ENCODE data around the gene OTUD5.
A peak's percentile ranks its signal among the peaks of the same experiment; 100 is the strongest.

Gene OTUD5

DNA sequence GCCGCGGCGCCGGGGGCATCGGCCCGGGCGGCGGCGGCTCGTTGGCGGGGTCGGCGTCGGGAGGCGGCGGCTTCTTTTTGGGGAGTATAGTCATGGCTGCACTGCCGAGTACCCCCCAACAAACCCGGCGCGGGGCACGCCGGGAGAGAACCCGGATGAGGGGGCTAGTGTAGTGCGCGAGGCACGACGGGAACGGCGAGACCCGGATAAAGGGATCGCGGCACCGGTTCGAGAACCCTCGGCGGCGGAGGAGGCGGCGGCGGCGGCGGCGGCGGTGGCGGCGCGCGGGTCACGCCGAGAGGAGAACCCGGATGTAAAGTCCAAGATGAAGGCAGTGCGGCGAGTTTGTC, at the start of gene OTUD5:
Gene OTUD5 (minus strand): TSS at position 131 of the 350 bp plus-strand sequence. CDS start 37 bp downstream, at position 94.
- CTCF ChIA-PET: interaction anchor here (1.3 kb wide), 1 partner anchor 19 kb away, joined by 4 read pairs; no protein-coding TSS in a partner anchor
- DNase-seq (ENCODE audit: extremely low spot score): peak; percentile 76
- POLR2A ChIA-PET: interaction anchor here (1.4 kb wide), 1 partner anchor 45 kb away, joined by 3 read pairs; the partner anchor contains the start of gene GRIPAP1
- TF ChIP-seq, protein P1, sequence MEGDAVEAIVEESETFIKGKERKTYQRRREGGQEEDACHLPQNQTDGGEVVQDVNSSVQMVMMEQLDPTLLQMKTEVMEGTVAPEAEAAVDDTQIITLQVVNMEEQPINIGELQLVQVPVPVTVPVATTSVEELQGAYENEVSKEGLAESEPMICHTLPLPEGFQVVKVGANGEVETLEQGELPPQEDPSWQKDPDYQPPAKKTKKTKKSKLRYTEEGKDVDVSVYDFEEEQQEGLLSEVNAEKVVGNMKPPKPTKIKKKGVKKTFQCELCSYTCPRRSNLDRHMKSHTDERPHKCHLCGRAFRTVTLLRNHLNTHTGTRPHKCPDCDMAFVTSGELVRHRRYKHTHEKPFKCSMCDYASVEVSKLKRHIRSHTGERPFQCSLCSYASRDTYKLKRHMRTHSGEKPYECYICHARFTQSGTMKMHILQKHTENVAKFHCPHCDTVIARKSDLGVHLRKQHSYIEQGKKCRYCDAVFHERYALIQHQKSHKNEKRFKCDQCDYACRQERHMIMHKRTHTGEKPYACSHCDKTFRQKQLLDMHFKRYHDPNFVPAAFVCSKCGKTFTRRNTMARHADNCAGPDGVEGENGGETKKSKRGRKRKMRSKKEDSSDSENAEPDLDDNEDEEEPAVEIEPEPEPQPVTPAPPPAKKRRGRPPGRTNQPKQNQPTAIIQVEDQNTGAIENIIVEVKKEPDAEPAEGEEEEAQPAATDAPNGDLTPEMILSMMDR (IDR thresholded peaks at IDR 0.05; ENCODE audit: control extremely low read depth, extremely low read depth, low read depth, missing control alignments): no peak

DNA sequence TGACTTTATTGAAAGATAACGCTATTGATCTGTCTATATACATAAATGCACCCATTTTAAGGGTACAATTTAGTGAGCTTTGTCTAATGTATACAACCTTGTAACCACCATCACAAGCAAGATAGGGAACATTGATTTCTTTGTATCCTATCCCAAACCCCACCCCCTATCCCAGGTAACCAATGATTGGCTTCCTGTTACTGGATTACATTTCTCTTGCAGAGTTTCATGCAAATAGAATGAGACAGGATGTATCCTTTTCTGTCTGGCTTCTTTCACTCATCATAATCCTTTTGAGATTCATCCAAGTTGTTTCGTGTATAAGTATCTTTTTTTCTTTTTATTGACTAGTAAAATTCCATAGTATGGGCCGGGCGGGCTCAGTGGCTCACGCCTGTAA, 46.3 kb upstream of the OTUD5 start:
- POLR2A ChIA-PET: no interaction called here
- TF ChIP-seq, protein P1 (IDR thresholded peaks at IDR 0.05; ENCODE audit: control extremely low read depth, extremely low read depth, low read depth, missing control alignments): no peak
- CTCF ChIA-PET: no interaction called here
- no peak for DNase-seq (ENCODE audit: extremely low spot score)

DNA sequence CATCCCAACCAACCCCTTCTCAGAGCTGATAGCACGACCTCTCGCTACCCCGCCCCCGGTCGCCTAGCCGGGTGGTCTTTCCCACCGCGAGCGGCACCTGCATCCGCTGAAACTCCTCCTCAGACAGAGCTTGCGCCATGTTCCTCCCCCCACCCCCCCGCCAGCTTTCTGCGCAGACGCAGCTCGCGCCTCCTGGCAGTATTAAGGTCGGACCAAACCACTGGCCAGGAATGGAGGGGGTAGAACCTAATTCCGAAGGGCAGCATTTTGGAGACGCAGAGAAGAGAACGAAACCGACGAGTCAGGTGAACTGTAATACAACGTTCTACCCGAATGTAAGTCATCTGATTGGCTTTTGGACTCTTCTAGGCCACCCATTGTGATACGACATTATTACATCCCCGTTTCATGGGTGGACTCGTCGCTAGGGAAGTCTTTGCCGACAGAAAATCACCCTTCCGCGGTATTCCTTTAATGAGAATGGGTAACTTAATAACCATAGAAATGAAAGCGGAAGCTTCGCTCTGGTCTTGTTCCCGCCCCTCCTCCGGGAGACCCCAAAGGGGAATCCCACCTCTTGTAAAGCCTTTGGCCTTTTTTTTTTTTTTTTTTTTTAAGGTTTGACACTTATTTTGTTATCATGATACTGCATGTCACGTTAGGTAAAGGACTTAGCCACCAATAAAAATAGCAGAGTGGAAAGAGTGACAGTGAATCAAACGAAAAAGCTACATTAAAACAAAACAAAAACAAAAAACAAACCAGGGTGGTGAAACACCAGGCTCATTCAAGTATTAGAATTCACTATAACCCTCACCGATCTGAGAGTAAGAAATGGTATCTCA, 44.9 kb upstream of the OTUD5 start, which contains the start of gene GRIPAP1:
Gene GRIPAP1 (minus strand): TSS at position 174 of the 845 bp plus-strand sequence. CDS start 35 bp downstream, at position 139.
- DNase-seq (ENCODE audit: extremely low spot score): peak; percentile 81
- ChIA-PET POLR2A (interaction anchor here (0.5 to 1.0 kb wide), 9 partner anchors 10 to 537 kb away, joined by 3 to 8 read pairs (median 6); partner anchors contain the start of genes OTUD5 and TFE3), CTCF (interaction anchor here (1.0 to 1.1 kb wide), 3 partner anchors 40 to 154 kb away, joined by 3 read pairs; no protein-coding TSS in a partner anchor)
- TF ChIP-seq, protein P1 (IDR thresholded peaks at IDR 0.05; ENCODE audit: control extremely low read depth, extremely low read depth, low read depth, missing control alignments): no peak

DNA sequence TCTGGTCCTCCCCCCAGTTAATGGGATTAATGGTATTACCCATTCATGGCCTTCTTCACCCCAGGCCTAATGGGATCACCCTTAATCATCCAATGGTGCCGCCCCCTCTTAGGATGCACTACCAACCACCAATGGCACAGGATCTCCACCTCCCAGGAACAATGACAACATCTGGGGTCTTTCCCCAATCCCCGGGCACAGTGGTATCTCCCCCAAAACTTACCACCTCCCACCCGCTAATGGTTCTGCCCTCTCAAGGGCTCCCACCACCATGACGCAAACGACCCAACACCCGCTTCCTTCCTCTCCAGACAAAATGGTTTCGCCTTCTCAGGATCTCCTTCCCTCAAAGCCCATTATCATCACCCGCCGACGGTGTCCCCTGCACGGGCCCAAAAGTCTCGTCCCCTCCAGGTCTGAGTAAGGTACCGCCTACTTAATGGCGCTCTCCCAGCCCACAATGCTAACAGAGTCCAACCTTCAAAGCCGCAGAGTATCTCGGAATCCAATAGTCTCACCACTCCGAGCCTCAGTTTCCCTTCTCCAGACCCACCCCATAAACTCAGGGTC, 44.2 kb upstream of the OTUD5 start:
- TF ChIP-seq, protein P1 (IDR thresholded peaks at IDR 0.05; ENCODE audit: control extremely low read depth, extremely low read depth, low read depth, missing control alignments): no peak
- DNase-seq (ENCODE audit: extremely low spot score): peak; percentile 28
- ChIA-PET CTCF (interaction anchor here (1.0 to 1.1 kb wide), 2 partner anchors 41 to 105 kb away, joined by 3 read pairs; no protein-coding TSS in a partner anchor), POLR2A (no interaction called here)

GRCh38 chrX:49000636-49001035, 43.2 kb upstream of the OTUD5 start:
- TF ChIP-seq, protein P1 (IDR thresholded peaks at IDR 0.05; ENCODE audit: control extremely low read depth, extremely low read depth, low read depth, missing control alignments): no peak
- ChIA-PET CTCF (interaction anchor here (0.9 kb wide), 1 partner anchor 29 kb away, joined by 3 read pairs; no protein-coding TSS in a partner anchor), POLR2A (no interaction called here)
- no peak for DNase-seq (ENCODE audit: extremely low spot score)

GRCh38 chrX:48999030-48999429, 41.6 kb upstream of the OTUD5 start:
- CTCF ChIA-PET: no interaction called here

More at GRCh38 chrX:48999030-48999429, 41.6 kb upstream of the OTUD5 start:
- TF ChIP-seq, protein P1 (IDR thresholded peaks at IDR 0.05; ENCODE audit: control extremely low read depth, extremely low read depth, low read depth, missing control alignments): no peak
- POLR2A ChIA-PET: no interaction called here
- no peak for DNase-seq (ENCODE audit: extremely low spot score)
